ENCODE data around the gene SERPINB6. TPM values are rescaled to one million over a fixed set of nuclear protein-coding genes. Genes with fewer than 3 reads are reported as not detected.

The SERPINB6 gene
- total and polyA plus RNA-seq, 4 donors, result 24.0 to 32.4 (median 31.8) TPM

DNA sequence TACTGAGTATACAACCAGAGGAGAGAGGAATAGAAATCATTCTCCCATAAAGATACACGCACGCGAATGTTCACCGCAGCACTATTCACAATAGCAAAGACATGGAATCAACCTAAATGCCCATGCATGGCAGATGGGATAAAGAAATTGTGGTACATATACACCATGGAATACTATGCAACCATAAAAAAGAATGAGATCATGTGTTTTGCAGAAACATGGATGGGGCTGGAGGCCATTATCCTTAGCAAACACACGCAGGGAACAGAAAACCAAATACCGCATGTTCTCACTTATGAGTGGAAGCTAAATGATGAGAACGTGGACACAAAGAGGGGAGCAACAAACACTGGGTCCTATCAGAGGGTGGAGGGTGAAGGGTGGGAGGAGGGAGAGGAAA, 3.4 kb downstream of the SERPINB6 start (continued):
- TF ChIP-seq, protein P1, sequence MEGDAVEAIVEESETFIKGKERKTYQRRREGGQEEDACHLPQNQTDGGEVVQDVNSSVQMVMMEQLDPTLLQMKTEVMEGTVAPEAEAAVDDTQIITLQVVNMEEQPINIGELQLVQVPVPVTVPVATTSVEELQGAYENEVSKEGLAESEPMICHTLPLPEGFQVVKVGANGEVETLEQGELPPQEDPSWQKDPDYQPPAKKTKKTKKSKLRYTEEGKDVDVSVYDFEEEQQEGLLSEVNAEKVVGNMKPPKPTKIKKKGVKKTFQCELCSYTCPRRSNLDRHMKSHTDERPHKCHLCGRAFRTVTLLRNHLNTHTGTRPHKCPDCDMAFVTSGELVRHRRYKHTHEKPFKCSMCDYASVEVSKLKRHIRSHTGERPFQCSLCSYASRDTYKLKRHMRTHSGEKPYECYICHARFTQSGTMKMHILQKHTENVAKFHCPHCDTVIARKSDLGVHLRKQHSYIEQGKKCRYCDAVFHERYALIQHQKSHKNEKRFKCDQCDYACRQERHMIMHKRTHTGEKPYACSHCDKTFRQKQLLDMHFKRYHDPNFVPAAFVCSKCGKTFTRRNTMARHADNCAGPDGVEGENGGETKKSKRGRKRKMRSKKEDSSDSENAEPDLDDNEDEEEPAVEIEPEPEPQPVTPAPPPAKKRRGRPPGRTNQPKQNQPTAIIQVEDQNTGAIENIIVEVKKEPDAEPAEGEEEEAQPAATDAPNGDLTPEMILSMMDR (IDR thresholded peaks at IDR 0.05; ENCODE audit: low read depth, low read length, missing input control), result no peak
- TF ChIP-seq, protein P2, sequence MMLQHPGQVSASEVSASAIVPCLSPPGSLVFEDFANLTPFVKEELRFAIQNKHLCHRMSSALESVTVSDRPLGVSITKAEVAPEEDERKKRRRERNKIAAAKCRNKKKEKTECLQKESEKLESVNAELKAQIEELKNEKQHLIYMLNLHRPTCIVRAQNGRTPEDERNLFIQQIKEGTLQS (IDR thresholded peaks at IDR 0.05), result no peak
- TF ChIP-seq, protein P3, sequence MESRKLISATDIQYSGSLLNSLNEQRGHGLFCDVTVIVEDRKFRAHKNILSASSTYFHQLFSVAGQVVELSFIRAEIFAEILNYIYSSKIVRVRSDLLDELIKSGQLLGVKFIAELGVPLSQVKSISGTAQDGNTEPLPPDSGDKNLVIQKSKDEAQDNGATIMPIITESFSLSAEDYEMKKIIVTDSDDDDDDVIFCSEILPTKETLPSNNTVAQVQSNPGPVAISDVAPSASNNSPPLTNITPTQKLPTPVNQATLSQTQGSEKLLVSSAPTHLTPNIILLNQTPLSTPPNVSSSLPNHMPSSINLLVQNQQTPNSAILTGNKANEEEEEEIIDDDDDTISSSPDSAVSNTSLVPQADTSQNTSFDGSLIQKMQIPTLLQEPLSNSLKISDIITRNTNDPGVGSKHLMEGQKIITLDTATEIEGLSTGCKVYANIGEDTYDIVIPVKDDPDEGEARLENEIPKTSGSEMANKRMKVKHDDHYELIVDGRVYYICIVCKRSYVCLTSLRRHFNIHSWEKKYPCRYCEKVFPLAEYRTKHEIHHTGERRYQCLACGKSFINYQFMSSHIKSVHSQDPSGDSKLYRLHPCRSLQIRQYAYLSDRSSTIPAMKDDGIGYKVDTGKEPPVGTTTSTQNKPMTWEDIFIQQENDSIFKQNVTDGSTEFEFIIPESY (IDR thresholded peaks at IDR 0.05), result no peak

DNA sequence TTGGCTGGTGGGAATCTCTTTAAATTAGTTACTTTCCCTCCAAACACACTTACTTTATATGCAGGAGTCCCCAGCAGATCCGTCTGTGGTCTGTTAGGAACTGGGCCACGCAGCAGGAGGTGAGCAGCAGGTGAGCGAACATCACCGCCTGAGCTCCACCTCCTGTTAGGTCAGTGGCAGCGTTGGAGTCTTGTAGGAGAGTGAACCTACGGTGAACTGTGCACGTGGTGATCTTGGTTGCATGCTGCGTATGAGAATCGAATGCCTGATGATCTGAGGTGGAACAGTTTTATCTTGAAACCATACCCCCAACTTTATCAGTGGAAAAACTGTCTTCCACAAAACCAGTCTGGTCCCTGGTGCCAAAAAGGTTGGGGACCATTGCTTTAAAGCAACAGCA, 5.0 kb downstream of the SERPINB6 start:
- Histone ChIP-seq H3K4me3 (ENCODE audit: low read depth in 1 of 3, low read length in 3 of 3) (no peak overlapping the region), H3K9me3 (ENCODE audit: control insufficient read depth in 4 of 4, low read length in 3 of 4) (no peaks in the 10 kb centered on the region), H3K36me3 (ENCODE audit: control insufficient read depth in 4 of 4, insufficient read depth in 3 of 4, low read depth in 1 of 4, low read length in 3 of 4) (no peaks in the 10 kb centered on the region), H3K27me3 (ENCODE audit: control insufficient read depth in 4 of 4, insufficient read depth in 4 of 4, low read length in 3 of 4) (no peaks in the 10 kb centered on the region), H3K27ac (ENCODE audit: low read depth in 1 of 2, low read length in 2 of 2) (no peak overlapping the region), H3K9ac (ENCODE audit: low read depth in 1 of 2, low read length in 2 of 2) (no peak overlapping the region), H3K4me1 (ENCODE audit: control insufficient read depth in 4 of 4, insufficient read depth in 4 of 4, low read length in 3 of 4) (peaks cover 3 to 22% (median 14%) of the 10 kb centered on the region in 4 donors)
- 89% methylated on average over 9 of the region's 9 CpGs for WGBS
- no peak for TF ChIP-seq HNF4G (IDR thresholded peaks at IDR 0.05)
- TF ChIP-seq NR2F2 (IDR thresholded peaks at IDR 0.05), result no peak
- TF ChIP-seq YY1 (IDR thresholded peaks at IDR 0.05), result no peak
- no peak for TF ChIP-seq FOXA2 (IDR thresholded peaks at IDR 0.05)
- no peak for DNase-seq (ENCODE audit: low spot score)

DNA sequence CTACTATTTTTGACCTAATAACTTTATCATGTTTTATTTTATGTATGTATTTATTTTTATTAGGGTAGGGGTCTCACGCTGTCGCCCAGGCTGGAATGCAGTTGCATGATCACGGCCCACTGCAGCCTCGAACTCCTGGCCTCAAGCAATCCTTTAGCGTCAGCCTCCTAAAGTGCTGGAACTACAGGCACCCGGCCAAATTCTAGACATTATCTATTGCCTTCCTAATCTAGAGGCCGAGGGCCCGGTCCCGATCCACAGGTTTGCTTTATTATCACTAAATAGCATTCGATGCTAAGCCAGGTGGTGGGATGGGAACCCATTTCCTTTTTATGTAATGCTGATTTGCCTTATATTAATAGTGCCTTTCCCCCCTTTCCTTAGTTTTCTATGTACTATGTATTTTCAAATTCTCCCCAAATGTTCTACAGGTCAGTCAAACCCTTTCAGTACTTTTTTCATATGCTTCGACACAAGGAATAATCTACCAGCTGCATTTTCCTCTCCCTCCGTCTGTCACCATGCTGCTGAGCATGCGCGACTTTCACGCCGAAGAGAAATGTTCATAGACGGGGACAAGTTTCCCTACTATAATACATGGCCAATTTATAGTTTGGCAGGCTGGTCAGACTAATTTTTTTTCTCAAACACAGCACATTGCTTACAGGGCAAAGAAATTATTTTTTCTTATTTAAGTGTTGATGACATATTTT, 6.4 kb downstream of the SERPINB6 start:
- Histone ChIP-seq H3K9ac (ENCODE audit: low read depth in 1 of 2, low read length in 2 of 2) (no peak overlapping the region), H3K27me3 (ENCODE audit: control insufficient read depth in 4 of 4, insufficient read depth in 4 of 4, low read length in 3 of 4) (no peaks in the 10 kb centered on the region), H3K4me3 (ENCODE audit: low read depth in 1 of 3, low read length in 3 of 3) (no peak overlapping the region), H3K4me1 (ENCODE audit: control insufficient read depth in 4 of 4, insufficient read depth in 4 of 4, low read length in 3 of 4) (peaks cover 0 to 18% (median 13%) of the 10 kb centered on the region in 4 donors), H3K36me3 (ENCODE audit: control insufficient read depth in 4 of 4, insufficient read depth in 3 of 4, low read depth in 1 of 4, low read length in 3 of 4) (no peaks in the 10 kb centered on the region), H3K27ac (ENCODE audit: low read depth in 1 of 2, low read length in 2 of 2) (no peak overlapping the region), H3K9me3 (ENCODE audit: control insufficient read depth in 4 of 4, low read length in 3 of 4) (no peaks in the 10 kb centered on the region)
- no peak for DNase-seq (ENCODE audit: low spot score)
- TF ChIP-seq, protein P4, sequence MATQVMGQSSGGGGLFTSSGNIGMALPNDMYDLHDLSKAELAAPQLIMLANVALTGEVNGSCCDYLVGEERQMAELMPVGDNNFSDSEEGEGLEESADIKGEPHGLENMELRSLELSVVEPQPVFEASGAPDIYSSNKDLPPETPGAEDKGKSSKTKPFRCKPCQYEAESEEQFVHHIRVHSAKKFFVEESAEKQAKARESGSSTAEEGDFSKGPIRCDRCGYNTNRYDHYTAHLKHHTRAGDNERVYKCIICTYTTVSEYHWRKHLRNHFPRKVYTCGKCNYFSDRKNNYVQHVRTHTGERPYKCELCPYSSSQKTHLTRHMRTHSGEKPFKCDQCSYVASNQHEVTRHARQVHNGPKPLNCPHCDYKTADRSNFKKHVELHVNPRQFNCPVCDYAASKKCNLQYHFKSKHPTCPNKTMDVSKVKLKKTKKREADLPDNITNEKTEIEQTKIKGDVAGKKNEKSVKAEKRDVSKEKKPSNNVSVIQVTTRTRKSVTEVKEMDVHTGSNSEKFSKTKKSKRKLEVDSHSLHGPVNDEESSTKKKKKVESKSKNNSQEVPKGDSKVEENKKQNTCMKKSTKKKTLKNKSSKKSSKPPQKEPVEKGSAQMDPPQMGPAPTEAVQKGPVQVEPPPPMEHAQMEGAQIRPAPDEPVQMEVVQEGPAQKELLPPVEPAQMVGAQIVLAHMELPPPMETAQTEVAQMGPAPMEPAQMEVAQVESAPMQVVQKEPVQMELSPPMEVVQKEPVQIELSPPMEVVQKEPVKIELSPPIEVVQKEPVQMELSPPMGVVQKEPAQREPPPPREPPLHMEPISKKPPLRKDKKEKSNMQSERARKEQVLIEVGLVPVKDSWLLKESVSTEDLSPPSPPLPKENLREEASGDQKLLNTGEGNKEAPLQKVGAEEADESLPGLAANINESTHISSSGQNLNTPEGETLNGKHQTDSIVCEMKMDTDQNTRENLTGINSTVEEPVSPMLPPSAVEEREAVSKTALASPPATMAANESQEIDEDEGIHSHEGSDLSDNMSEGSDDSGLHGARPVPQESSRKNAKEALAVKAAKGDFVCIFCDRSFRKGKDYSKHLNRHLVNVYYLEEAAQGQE (IDR thresholded peaks at IDR 0.05), result no peak
- TF ChIP-seq RXRA (IDR thresholded peaks at IDR 0.05) (no peak), HNF4A (conservative IDR thresholded peaks at IDR 0.05) (no peak), GABPA (IDR thresholded peaks at IDR 0.05 in 1 of 2, conservative IDR thresholded peaks at IDR 0.05 in 1 of 2) (no peak), YY1 (IDR thresholded peaks at IDR 0.05) (no peak), SP1 (IDR thresholded peaks at IDR 0.05) (no peak), HNF4G (IDR thresholded peaks at IDR 0.05) (no peak), RAD21 (IDR thresholded peaks at IDR 0.05) (no peak), FOXA1 (IDR thresholded peaks at IDR 0.05) (no peak), JUND (IDR thresholded peaks at IDR 0.05) (no peak)
- TF ChIP-seq, protein P2 (IDR thresholded peaks at IDR 0.05), result no peak
- TF ChIP-seq, protein P1 (IDR thresholded peaks at IDR 0.05; ENCODE audit: low read depth, low read length, missing input control), result no peak
- TF ChIP-seq, protein P5, sequence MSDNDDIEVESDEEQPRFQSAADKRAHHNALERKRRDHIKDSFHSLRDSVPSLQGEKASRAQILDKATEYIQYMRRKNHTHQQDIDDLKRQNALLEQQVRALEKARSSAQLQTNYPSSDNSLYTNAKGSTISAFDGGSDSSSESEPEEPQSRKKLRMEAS (IDR thresholded peaks at IDR 0.05), result no peak
- 92% methylated on average over 17 of the region's 17 CpGs for WGBS
